D721Med (cell line): Measurements from ENCODE around the gene AFF3.

Experiments used
- DNase-seq: peaks from one replicate; pipeline ENCODE4 v3.0.0; 2011; ENCODE audit warnings: low spot score; ENCODE audit not compliant: insufficient read length
- FAIRE-seq: peaks from 2 replicates; lab custom pipeline; 2011; peaks lifted over from hg19 to GRCh38; lab: Jason Lieb, UNC
- TF ChIP-seq, protein P1 (sequence below): IDR thresholded peaks from 2 replicates; pipeline ENCODE4 v1.5.1; 2012; ENCODE audit warnings: mild to moderate bottlenecking, control low read depth; ENCODE audit not compliant: insufficient read depth; ENCODE audit errors: missing control alignments

AFF3 gene

DNA sequence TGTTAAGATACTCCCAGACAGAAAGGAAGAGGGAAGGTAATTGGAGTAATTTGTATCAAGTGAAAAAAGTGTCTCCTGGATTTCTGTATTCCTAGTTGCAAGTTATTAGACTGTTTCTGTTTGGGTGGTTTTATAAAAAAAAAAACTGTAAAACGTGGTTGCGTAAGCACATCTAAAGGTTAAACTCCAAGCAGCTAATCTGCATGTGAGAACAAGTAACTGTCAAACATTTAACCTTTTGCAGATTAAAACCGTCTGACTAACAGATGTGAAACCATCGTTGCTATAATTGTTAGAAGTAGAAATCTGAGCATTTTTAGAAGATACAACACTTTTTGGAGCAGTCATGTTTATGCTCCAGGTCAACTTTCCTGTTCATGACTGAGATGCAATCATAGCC, 72.3 kb downstream of the AFF3 start:
- FAIRE-seq (no peak), DNase-seq (no peak)
- TF ChIP-seq, protein P1, sequence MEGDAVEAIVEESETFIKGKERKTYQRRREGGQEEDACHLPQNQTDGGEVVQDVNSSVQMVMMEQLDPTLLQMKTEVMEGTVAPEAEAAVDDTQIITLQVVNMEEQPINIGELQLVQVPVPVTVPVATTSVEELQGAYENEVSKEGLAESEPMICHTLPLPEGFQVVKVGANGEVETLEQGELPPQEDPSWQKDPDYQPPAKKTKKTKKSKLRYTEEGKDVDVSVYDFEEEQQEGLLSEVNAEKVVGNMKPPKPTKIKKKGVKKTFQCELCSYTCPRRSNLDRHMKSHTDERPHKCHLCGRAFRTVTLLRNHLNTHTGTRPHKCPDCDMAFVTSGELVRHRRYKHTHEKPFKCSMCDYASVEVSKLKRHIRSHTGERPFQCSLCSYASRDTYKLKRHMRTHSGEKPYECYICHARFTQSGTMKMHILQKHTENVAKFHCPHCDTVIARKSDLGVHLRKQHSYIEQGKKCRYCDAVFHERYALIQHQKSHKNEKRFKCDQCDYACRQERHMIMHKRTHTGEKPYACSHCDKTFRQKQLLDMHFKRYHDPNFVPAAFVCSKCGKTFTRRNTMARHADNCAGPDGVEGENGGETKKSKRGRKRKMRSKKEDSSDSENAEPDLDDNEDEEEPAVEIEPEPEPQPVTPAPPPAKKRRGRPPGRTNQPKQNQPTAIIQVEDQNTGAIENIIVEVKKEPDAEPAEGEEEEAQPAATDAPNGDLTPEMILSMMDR, result no peak

DNA sequence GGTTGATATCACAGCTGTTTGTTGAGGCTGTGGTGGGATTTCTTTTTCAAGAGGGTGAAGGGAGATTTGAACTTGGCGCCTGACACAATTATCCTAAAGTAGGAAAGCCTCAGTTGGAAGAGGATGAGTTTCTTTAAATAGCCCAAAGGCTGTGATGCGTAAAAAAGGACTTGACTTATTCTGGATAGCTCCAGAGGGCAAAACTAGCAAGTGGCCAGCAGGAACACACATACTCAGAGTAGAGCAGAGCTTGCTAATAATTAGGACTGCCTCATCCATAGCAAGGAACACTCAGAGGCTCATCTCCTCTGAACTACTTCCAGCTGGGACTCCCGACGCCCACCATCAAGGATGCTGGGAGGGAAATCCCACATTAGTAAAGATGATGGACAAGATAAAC, 74.0 kb downstream of the AFF3 start:
- DNase-seq (no peak), FAIRE-seq (no peak)
- TF ChIP-seq, protein P1, result no peak

DNA sequence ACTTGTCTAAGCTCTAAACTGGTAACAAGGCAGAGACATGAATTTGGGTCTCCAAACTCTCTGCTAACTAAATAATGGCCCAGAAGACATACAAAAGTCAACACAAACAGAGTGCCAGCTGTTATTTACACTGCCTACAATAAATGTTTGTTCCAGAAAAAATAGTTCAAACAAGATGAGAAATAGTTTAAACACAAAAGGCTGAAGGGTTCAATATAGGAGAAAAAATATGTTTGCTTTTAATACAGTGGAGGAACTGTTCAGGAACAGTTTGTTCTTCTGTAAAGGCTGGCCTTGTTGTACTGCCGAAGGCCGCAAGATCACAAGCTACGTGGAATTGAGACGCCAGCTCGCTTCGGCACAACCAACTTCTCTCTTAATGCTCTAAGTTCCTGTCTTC, 74.6 kb downstream of the AFF3 start:
- TF ChIP-seq, protein P1, result no peak
- DNase-seq (no peak), FAIRE-seq (no peak)

DNA sequence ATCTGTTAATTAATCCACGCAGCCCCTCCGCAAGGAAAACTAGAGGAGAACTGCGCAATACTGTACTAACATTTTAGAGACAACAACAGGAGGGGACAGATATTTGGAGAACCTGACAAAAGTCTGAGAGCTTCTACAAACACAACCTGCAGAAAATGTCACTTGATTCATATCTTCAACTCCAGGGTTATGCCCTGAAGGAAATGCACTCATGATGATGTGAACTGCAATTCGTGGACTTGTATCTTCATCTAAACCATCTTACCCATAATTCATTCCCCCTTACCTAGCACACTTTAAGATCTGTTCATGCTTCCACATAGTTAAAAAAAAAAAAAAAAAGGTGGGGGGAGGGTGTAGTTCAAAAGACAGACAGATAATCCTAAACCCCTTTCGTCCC, 75.5 kb downstream of the AFF3 start:
- TF ChIP-seq, protein P1, result no peak
- FAIRE-seq (no peak), DNase-seq (no peak)

DNA sequence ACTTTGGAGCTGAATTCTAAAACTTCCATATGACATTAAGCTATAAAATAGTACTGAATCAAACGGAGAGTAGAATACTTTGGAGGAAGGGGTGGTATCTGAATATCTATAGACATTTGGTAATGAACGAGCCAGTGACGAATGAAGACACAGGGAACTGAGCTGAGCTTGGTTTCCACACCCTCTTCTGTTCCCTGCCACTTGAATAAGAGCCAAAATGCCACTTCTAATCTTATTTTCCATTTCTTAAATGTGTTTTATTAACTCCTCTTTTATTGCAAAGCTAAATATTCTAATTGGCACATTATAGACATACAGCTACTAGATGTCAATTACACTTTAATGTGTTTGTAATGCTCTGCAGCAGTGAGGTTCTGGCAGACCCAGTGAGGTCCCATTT, 76.1 kb downstream of the AFF3 start:
- no peak for DNase-seq
- FAIRE-seq, result no peak

DNA sequence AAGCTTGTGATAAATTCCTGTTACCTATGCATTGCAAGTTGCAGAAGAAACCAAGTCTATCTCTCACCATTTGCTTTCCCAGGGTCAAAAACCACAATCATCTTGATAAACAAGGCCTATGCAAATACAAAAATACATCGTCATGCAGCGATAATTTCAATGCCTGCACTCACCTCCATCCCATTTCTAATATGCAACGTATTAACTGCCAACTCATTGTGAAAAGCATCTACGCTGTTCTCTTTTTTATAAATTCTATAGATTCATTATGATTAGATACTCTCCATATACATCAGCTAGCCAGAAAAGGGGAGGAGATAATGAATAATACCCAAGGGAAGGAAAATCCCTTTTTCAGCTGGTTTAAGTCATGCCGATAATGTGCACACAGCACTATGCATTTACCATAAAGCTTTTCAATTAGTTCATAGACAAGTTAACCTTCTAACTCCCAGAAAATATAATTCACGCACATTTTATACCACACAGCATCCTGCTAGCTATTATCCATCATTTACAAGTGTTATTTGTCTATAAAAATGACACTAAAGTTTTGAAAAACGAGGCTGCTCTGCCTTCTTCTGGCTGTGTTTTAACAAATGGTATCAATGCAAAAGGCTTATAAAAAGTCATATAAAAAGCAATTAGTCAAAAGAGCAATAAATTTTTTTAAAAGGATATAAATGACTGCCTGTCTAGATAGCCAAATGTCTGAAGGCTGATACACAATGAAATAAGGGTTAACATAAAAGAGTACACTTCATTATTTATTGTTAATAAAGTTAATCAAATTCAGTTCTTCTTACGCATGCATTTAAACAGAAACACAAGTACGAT, 77.6 kb downstream of the AFF3 start:
- TF ChIP-seq, protein P1, result no peak
- FAIRE-seq (no peak), DNase-seq (no peak)

More for the DNA sequence above, 76.1 kb downstream of the AFF3 start:
- TF ChIP-seq, protein P1, result no peak

DNA sequence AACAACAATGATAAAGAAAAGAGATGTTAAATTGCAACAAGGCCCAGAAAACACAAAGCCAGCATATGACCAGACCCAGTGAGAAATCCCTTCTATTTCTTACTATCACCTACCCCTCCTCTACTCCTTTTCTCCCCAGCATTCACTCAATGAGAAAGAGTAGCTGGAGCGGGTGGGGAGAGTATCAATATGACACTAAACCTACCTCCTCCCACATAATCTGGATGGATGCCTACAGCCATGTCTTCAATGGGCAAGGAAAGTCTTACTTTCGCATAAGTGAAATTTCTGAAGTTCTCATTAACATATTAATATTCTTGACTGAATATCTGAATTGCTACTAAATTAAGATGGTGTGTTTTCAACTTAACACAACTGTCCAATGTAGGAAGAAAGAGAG, 78.2 kb downstream of the AFF3 start:
- no peak for FAIRE-seq

More for the DNA sequence above, 78.2 kb downstream of the AFF3 start:
- DNase-seq, result no peak
- TF ChIP-seq, protein P1, result no peak
